Activated gamma-delta T cell treated with Interleukin-2 at 50 U/mL for 16 hours (primary cell): ENCODE results near the gene SRRT.
A peak's percentile ranks its signal among the peaks of the same experiment; 100 is the strongest.
"Not testable (repeated sequence)": the region's sequence is repeated elsewhere in the genome, so short reads cannot be mapped to it uniquely, and the experiment has no call there.

ENCODE experiments used
- DNase-seq: peaks from one replicate; pipeline ENCODE4 v3.0.0-alpha.2; 2020

SRRT gene

GRCh38 chr7:100874577-100875355 lies at the start of gene SRRT:
TSS of gene SRRT (plus strand) at chr7:100875103. CDS start at chr7:100875591, 488 bp downstream.
- peak; percentile 99 for DNase-seq

- DNase-seq, result no peak
These were observed 49.7 kb upstream of the SRRT start for GRCh38 chr7:100825215-100825671.

GRCh38 chr7:100825751-100826513 lies 49.0 kb upstream of the SRRT start:
- no peak for DNase-seq

- no peak for DNase-seq
These were observed 48.2 kb upstream of the SRRT start for GRCh38 chr7:100826514-100827329.

- DNase-seq, result no peak
These were observed 47.3 kb upstream of the SRRT start, which contains the start of gene EPHB4 for GRCh38 chr7:100827330-100828226. TSS of gene EPHB4 (minus strand) at chr7:100827523. CDS start at chr7:100827030, 493 bp downstream.

GRCh38 chr7:100829150-100829716 lies 45.7 kb upstream of the SRRT start:
- no peak for DNase-seq

GRCh38 chr7:100830396-100830795 lies 44.5 kb upstream of the SRRT start:
- DNase-seq, result no peak

GRCh38 chr7:100832281-100832633 lies 42.6 kb upstream of the SRRT start:
- no peak for DNase-seq

- DNase-seq, result no peak
These were observed 38.7 kb upstream of the SRRT start for GRCh38 chr7:100835903-100836811.

GRCh38 chr7:100836812-100837098 lies 38.1 kb upstream of the SRRT start:
- DNase-seq, result no peak

- peak; percentile 76 for DNase-seq
These were observed 37.6 kb upstream of the SRRT start for GRCh38 chr7:100837099-100837836.

- no peak for DNase-seq
These were observed 35.5 kb upstream of the SRRT start for GRCh38 chr7:100839361-100839760.

GRCh38 chr7:100840470-100841100 lies 34.3 kb upstream of the SRRT start:
- no peak for DNase-seq

- DNase-seq, result no peak
These were observed 27.5 kb upstream of the SRRT start for GRCh38 chr7:100847360-100847759.

GRCh38 chr7:100852048-100852872 lies 22.6 kb upstream of the SRRT start, which contains the start of gene SLC12A9:
TSS of gene SLC12A9 (plus strand) at chr7:100852713. CDS start at chr7:100854198, 1,485 bp downstream.
- peak; percentile 80 for DNase-seq

GRCh38 chr7:100854146-100854895 lies 20.6 kb upstream of the SRRT start:
- DNase-seq, result no peak

- DNase-seq, result not testable (repeated sequence)
These were observed 20.0 kb upstream of the SRRT start for GRCh38 chr7:100854899-100855298.

GRCh38 chr7:100855515-100855914 lies 19.4 kb upstream of the SRRT start:
- DNase-seq, result no peak
